ENCODE results near the gene DPP6.

DPP6 gene

GRCh38 chr7:154451480-154452457 is 399.6 kb downstream of the DPP6 start:
- peaks cover 16 to 26% of the 10 kb centered on the region in 2 donors for H3K9me3 Mint-ChIP-seq
- no peaks in the 10 kb centered on the region for H3K4me1 Mint-ChIP-seq
- H3K27me3 Mint-ChIP-seq: no peaks in the 10 kb centered on the region
- H3K27ac Mint-ChIP-seq: no peak overlapping the region
- no peaks in the 10 kb centered on the region for H3K36me3 Mint-ChIP-seq
- DNase-seq (no peak), ATAC-seq (replicated peaks) (no peak)
- no peak overlapping the region for H3K4me3 Mint-ChIP-seq

- Mint-ChIP-seq H3K4me3 (no peak overlapping the region), H3K9me3 (peaks cover 21 to 22% of the 10 kb centered on the region in 2 donors), H3K36me3 (no peaks in the 10 kb centered on the region), H3K4me1 (no peaks in the 10 kb centered on the region), H3K27me3 (no peaks in the 10 kb centered on the region), H3K27ac (no peak overlapping the region)
- DNase-seq: no peak
- no peak for ATAC-seq (replicated peaks)
Observed at GRCh38 chr7:154463794-154464193, 411.6 kb downstream of the DPP6 start.

- ATAC-seq (replicated peaks) (no peak), DNase-seq (no peak)
- peaks cover 10 to 11% of the 10 kb centered on the region in 2 donors for H3K9me3 Mint-ChIP-seq
- H3K4me1 Mint-ChIP-seq: no peaks in the 10 kb centered on the region
- H3K36me3 Mint-ChIP-seq: no peaks in the 10 kb centered on the region
- H3K27ac Mint-ChIP-seq: no peak overlapping the region
- no peak overlapping the region for H3K4me3 Mint-ChIP-seq
- no peaks in the 10 kb centered on the region for H3K27me3 Mint-ChIP-seq
Observed at GRCh38 chr7:154469652-154470051, 417.5 kb downstream of the DPP6 start.

GRCh38 chr7:154472343-154472742 is 420.1 kb downstream of the DPP6 start:
- no peaks in the 10 kb centered on the region for H3K4me1 Mint-ChIP-seq
- ATAC-seq (replicated peaks): no peak
- H3K27ac Mint-ChIP-seq: no peak overlapping the region
- H3K36me3 Mint-ChIP-seq: no peaks in the 10 kb centered on the region
- H3K9me3 Mint-ChIP-seq: peaks cover 0 to 3% of the 10 kb centered on the region in 2 donors
- no peak for DNase-seq
- no peak overlapping the region for H3K4me3 Mint-ChIP-seq
- no peaks in the 10 kb centered on the region for H3K27me3 Mint-ChIP-seq

GRCh38 chr7:154473360-154473759 is 421.2 kb downstream of the DPP6 start:
- no peak overlapping the region for H3K27ac Mint-ChIP-seq
- ATAC-seq (replicated peaks) (no peak), DNase-seq (no peak)
- no peaks in the 10 kb centered on the region for H3K36me3 Mint-ChIP-seq
- H3K4me3 Mint-ChIP-seq: no peak overlapping the region
- H3K4me1 Mint-ChIP-seq: no peaks in the 10 kb centered on the region
- no peaks in the 10 kb centered on the region for H3K27me3 Mint-ChIP-seq
- H3K9me3 Mint-ChIP-seq: peaks cover 1 to 3% of the 10 kb centered on the region in 2 donors

- ATAC-seq (replicated peaks): no peak
- H3K36me3 Mint-ChIP-seq: no peaks in the 10 kb centered on the region
- no peaks in the 10 kb centered on the region for H3K4me1 Mint-ChIP-seq
- DNase-seq: no peak
- H3K27ac Mint-ChIP-seq: no peak overlapping the region
- H3K9me3 Mint-ChIP-seq: peaks cover 1 to 4% of the 10 kb centered on the region in 2 donors
- H3K4me3 Mint-ChIP-seq: no peak overlapping the region
- no peaks in the 10 kb centered on the region for H3K27me3 Mint-ChIP-seq
Observed at GRCh38 chr7:154474903-154475520, 422.8 kb downstream of the DPP6 start.

GRCh38 chr7:154475864-154476263 is 423.7 kb downstream of the DPP6 start:
- no peak overlapping the region for H3K27ac Mint-ChIP-seq
- no peak overlapping the region for H3K4me3 Mint-ChIP-seq
- peaks cover 1 to 4% of the 10 kb centered on the region in 2 donors for H3K9me3 Mint-ChIP-seq
- DNase-seq (no peak), ATAC-seq (replicated peaks) (no peak)
- H3K27me3 Mint-ChIP-seq: no peaks in the 10 kb centered on the region
- H3K36me3 Mint-ChIP-seq: no peaks in the 10 kb centered on the region
- no peaks in the 10 kb centered on the region for H3K4me1 Mint-ChIP-seq

GRCh38 chr7:154480817-154481216 is 428.6 kb downstream of the DPP6 start:
- H3K27me3 Mint-ChIP-seq: no peaks in the 10 kb centered on the region
- no peaks in the 10 kb centered on the region for H3K36me3 Mint-ChIP-seq
- H3K9me3 Mint-ChIP-seq: peaks cover 1 to 4% of the 10 kb centered on the region in 2 donors
- no peak overlapping the region for H3K4me3 Mint-ChIP-seq
- no peak overlapping the region for H3K27ac Mint-ChIP-seq
- DNase-seq (no peak), ATAC-seq (replicated peaks) (no peak)
- no peaks in the 10 kb centered on the region for H3K4me1 Mint-ChIP-seq

GRCh38 chr7:154482863-154483262 is 430.7 kb downstream of the DPP6 start:
- Mint-ChIP-seq H3K36me3 (no peaks in the 10 kb centered on the region), H3K4me1 (no peaks in the 10 kb centered on the region), H3K27ac (no peak overlapping the region), H3K27me3 (no peaks in the 10 kb centered on the region), H3K4me3 (no peak overlapping the region), H3K9me3 (peaks cover 1 to 4% of the 10 kb centered on the region in 2 donors)
- ATAC-seq (replicated peaks) (no peak), DNase-seq (no peak)

- Mint-ChIP-seq H3K9me3 (no peaks in the 10 kb centered on the region), H3K27ac (no peak overlapping the region), H3K4me3 (no peak overlapping the region)
Observed at GRCh38 chr7:154484406-154484805, 432.2 kb downstream of the DPP6 start.

GRCh38 chr7:154484943-154485342 is 432.7 kb downstream of the DPP6 start:
- H3K27me3 Mint-ChIP-seq: no peaks in the 10 kb centered on the region
- H3K4me3 Mint-ChIP-seq: no peak overlapping the region
- H3K9me3 Mint-ChIP-seq: no peaks in the 10 kb centered on the region
- no peaks in the 10 kb centered on the region for H3K4me1 Mint-ChIP-seq
- H3K36me3 Mint-ChIP-seq: no peaks in the 10 kb centered on the region
- ATAC-seq (replicated peaks) (no peak), DNase-seq (no peak)
- no peak overlapping the region for H3K27ac Mint-ChIP-seq

More at GRCh38 chr7:154484406-154484805, 432.2 kb downstream of the DPP6 start:
- no peaks in the 10 kb centered on the region for H3K27me3 Mint-ChIP-seq
- ATAC-seq (replicated peaks) (no peak), DNase-seq (no peak)
- no peaks in the 10 kb centered on the region for H3K36me3 Mint-ChIP-seq
- no peaks in the 10 kb centered on the region for H3K4me1 Mint-ChIP-seq

- Mint-ChIP-seq H3K27ac (no peak overlapping the region), H3K36me3 (no peaks in the 10 kb centered on the region), H3K4me1 (no peaks in the 10 kb centered on the region), H3K9me3 (peaks cover 0 to 1% of the 10 kb centered on the region in 2 donors), H3K27me3 (no peaks in the 10 kb centered on the region), H3K4me3 (no peak overlapping the region)
- ATAC-seq (replicated peaks): no peak
- no peak for DNase-seq
Observed at GRCh38 chr7:154489897-154490296, 437.7 kb downstream of the DPP6 start.

- no peaks in the 10 kb centered on the region for H3K27me3 Mint-ChIP-seq
- no peak for DNase-seq
- no peak overlapping the region for H3K27ac Mint-ChIP-seq
- H3K4me1 Mint-ChIP-seq: no peaks in the 10 kb centered on the region
- no peak for ATAC-seq (replicated peaks)
- H3K9me3 Mint-ChIP-seq: peaks cover under 1 to 3% of the 10 kb centered on the region in 2 donors
- no peaks in the 10 kb centered on the region for H3K36me3 Mint-ChIP-seq
- H3K4me3 Mint-ChIP-seq: no peak overlapping the region
Observed at GRCh38 chr7:154493594-154493993, 441.4 kb downstream of the DPP6 start.

GRCh38 chr7:154497751-154498150 is 445.6 kb downstream of the DPP6 start:
- ATAC-seq (replicated peaks) (no peak), DNase-seq (no peak)
- Mint-ChIP-seq H3K4me1 (no peaks in the 10 kb centered on the region), H3K27me3 (no peaks in the 10 kb centered on the region), H3K4me3 (no peak overlapping the region), H3K27ac (no peak overlapping the region), H3K36me3 (no peaks in the 10 kb centered on the region), H3K9me3 (peaks cover 13 to 20% of the 10 kb centered on the region in 2 donors)

All from stimulated activated naive B cell treated with anti-CD40 and anti-IgM and Interleukin-4, amounts not matched to agents 10 μg/mL and 1 μg/mL and 100 μg/mL, for 72 hours (primary cell).